HG03097 (cell line): ENCODE data around the gene SSH2.
A peak's percentile ranks its signal among the peaks of the same experiment; 100 is the strongest.

ENCODE experiments used
- ATAC-seq: cut with Tn5 transposase; IDR thresholded peaks from one replicate; pipeline ENCODE4 v1.9.1; 2021; ENCODE audit not compliant: unreplicated experiment, low FRiP score

SSH2 gene

DNA sequence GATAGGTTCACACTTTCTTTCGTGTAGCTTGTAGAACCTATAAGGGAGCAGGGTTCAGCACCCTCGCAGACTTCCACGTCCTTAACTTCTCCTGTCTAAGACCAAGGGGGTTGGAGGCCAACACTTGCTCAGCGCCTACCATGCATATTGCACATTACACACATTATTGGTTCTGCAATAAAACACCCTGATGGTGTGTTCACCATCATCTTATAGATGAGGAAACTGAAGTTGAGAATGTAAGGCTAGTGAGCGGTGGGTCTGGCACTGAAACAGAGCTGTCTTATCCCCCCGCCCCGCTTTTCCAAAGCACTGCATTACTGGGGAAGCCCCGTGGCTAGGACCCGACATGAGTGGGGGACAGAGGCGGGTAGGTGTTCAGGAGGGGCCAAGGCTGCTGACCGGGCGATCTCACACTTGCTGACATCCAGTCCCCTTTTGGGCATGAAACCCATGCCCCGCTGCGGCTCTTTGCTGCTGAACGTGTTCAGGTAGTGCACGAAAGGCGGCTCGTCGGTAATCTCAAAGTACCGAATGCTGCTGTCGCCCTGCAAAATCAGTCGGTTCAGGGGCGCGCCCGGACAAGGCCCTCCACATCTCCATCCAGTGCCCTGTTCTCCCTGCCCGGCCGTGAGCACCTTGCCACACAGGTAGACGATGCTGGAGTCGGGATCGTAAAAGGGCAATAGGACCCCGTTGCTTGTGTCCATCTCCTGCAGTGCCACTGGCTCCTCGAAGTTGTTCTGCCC is 313.6 kb downstream of the SSH2 start:
- ATAC-seq, result no peak

DNA sequence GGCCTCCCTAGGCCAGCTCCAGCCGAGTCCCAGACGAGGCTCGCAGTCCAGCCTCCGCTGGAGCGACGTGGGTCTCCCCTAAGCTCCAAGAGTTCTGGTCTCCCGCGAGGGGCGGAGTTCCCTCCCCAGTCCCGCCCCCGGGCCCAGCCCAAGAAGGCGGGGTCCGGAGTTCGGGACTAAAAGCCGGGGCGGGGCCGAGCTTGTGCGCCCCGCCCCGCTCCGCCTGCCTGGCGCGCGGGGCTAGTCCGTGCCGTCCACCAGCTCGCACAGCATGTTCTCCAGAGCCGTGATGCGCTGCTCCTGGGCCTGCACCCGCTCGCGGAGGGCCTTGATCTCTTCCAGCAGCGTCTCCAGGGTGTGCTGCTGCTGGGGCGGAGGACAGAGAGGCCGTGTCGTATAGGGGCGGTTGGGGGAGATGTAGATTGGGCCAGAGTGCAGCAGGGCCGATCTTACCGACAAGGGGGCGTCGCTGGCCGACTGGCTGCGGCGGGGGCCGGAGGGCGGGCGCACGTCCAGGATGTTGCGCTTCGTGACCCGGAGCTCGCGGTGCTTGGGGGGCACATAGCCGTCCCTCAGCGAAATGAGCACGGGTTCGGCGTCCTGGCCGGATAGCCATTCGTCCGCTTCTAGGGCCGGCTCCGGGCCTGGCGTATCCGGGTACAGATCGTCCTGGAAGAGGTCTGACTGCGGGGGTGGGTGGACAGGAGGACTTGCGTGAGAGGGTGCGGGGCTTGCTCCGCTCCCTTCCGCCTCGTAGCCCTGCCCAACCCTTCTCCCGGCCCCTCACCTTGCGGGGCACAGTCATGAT is 314.3 kb downstream of the SSH2 start:
- peak; percentile 49 for ATAC-seq

DNA sequence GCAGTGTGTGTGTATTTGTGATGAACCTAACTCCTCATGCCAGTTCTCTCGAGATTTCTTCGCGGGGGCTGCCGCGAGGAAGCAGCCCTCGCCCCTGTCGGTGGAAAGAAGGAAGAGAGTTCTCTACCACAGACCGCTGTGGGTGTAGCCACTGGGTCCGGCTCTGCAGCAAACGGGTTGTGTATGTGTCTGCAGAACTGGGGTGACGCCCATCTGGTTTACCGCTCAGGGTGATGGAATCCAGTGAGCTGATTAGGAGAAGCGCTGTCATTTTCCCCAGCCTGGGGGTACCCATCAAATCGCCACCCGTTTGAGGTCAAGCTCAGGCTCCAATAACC is 315.0 kb downstream of the SSH2 start:
- no peak for ATAC-seq

DNA sequence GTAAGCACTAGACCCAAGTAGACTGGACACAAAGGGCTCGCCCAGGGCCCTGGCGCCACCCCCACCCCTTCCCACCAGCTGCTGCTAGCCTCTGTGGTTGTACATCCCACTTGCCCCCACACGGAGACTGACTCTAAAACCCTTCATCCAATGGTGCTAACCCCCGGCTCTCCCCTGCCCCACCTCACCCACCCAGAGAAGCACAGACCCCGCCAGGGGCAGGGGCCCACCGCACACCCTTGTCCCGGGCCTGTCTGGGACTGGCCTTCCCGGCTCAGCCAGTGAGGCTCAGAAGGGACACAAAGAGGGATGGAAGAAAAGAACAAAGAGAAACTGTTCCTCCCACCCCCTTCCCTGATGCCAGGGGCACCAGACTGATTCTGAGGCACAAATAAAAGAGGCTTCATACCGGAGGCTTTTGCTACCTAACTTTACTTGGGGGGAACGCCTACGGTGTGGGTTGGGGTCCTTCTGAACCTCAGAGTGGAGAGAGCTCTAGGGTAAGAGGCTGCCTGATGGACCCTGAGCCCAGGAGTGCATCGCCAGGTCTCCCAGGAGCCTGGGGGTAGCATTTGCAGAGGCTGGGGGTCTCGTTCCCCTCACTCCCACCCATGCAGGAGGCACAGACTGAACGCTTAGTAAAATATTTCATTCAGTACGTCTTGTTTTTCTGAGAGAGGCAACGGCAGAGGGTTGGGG is 315.5 kb downstream of the SSH2 start:
- ATAC-seq, result no peak

DNA sequence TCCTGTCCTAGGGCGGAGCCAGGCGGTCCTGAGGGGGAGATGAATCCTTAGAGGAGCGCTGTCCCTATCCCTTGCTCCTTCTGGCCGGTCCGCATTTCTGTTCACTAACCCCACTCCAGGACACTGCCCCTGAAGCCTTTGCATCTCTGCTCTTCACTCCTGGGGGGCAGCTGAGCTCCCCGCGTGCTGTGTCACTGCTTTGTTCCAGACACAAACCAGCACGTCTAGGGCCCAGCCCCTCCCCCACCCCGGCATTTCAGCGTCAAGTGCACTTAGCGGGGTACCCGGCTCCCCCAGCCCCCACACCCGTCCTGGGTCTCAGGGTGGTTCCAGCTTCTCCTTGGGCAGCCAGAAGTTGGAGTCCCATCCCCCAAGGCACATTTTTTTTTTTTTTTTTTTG is 316.2 kb downstream of the SSH2 start:
- peak; percentile 4 for ATAC-seq

DNA sequence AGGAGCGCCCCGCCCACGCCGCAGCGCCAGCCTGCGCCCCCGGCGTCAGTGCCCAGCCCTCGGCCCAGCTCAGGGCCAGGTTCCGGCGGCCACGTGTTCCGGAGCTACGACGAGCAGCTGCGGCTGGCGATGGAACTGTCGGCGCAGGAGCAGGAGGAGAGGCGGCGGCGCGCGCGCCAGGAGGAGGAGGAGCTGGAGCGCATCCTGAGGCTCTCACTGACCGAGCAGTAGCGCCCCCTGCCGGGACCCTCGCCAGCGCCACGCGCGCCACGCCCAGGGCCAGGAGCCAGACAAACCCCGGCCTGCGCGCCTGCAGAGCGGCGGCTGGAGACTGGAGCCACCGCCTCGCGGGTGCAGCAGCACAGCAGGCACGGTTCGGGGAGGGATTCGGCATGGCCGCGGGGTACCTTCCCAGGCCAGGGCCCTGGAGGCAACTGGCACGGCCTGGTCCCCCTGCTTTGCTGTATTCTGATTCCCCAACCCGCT is 316.6 kb downstream of the SSH2 start:
- ATAC-seq, result peak; percentile 36

DNA sequence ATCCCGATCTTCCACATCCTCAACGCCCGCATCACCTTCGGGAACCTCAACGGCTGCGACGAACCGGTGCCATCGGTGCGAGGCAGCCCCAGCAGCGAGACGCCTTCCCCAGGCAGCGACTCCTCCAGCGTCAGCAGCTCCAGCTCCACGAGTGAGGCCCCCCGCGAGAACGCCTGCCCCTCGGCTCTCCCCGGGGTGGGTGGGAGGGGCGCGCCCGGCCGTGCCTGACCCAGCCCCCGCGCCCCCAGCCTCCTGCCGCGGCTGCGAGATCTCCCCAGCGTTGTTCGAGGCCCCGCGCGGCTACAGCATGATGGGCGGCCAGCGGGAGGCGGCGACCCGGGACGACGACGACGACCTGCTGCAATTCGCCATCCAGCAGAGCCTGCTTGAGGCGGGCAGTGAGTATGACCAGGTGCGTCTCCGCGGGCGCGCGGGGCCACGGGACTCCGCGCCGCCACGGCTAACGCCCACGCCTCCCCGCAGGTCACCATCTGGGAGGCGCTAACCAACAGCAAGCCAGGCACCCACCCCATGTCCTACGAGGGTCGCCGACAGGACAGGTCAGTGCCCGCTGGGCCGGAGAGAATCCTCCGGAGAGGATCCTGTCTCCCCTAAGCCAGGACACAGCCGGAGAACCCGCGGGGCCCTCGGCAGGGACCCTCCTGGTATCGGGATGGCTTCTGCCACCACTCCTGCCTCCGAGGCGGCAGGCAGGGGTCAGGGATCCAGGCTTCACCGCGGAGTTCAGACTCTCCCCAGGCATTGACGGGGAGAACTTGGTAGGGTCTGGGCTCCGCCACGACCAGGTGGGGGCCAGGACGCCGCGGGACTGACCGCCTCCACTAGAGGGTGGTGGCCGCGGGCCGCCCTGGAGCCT is 317.4 kb downstream of the SSH2 start:
- ATAC-seq, result no peak

DNA sequence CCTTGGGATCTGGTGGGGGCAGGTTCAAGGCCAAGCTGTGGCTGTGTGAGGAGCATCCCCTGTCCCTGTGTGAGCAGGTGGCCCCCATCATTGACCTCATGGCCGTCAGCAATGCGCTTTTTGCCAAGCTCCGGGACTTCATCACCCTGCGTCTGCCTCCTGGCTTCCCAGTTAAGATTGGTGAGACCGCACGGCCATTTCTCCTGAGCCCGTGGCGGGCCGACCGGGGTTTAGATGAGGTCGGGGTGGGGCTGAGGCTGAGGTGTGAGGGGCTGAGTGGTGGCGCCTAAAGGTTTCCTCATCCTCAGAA is 318.0 kb downstream of the SSH2 start:
- ATAC-seq, result no peak

DNA sequence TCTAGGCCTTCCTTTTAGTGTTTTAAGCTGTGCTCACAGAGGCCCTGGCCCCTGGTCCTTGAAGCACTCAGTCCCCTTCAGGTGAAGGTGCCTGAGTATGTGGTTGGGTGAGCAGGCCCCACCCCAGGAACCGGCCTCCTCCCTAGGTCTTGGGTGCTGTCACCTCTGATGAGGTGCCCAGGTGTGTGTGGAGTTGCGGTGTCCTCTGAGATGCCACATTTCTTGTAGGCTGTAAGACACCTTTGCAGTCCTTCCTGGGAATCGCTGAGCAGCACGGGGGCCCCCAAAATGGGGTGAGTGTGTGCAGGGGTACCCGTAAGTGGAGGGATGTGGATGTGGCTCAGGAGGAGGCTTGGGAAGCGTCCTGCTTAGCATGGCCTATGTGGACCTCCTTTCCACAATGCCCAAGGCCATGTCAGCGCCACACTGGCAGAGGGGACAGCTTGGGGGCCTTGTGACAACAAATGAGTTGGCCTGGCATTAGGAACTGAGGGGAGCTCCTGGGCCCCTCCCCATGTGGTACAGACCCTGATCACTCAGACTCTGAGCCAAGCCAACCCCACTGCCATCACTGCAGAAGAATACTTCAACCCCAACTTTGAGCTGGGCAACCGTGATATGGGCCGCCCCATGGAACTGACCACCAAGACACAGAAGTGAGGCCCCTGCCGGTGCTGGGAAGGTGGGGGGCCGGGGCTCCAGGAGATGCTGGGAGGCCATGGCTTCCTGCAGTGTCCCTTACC is 318.5 kb downstream of the SSH2 start:
- ATAC-seq, result no peak

DNA sequence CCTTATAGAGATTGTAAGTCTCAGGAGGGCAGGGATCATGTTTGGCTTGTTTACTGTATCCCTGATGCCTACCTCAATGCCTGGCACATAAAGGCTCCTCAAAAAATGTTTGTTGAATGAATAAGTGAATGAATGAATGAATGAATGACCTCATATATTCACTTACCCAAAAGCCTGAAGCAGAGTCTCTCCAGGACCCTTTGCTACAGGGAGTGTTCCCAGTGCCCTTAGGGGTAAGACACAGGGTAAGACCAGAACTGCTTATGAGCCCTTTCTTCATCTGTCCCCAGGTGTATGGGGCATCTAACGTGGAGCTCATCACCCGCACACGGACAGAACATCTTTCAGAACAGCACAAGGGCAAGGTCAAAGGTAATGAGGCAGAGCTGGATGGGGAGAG is 319.6 kb downstream of the SSH2 start:
- ATAC-seq, result no peak

DNA sequence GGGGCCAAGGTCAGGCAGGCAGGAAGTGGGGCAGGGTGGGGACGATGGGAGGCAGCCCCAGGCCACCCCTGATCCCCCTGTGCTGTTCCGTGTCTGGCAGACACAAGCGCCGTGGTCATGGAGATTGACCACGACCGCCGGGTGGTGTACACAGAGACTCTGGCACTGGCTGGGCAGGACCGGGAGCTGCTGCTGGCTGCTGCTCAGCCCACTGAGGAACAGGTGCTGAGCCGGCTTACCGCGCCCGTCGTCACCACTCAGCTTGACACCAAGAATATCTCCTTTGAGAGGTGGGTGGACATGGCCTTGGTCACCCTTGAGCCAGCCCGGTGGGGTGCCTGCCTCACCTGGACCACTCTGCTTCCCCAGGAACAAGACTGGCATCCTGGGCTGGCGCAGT is 321.0 kb downstream of the SSH2 start:
- no peak for ATAC-seq

DNA sequence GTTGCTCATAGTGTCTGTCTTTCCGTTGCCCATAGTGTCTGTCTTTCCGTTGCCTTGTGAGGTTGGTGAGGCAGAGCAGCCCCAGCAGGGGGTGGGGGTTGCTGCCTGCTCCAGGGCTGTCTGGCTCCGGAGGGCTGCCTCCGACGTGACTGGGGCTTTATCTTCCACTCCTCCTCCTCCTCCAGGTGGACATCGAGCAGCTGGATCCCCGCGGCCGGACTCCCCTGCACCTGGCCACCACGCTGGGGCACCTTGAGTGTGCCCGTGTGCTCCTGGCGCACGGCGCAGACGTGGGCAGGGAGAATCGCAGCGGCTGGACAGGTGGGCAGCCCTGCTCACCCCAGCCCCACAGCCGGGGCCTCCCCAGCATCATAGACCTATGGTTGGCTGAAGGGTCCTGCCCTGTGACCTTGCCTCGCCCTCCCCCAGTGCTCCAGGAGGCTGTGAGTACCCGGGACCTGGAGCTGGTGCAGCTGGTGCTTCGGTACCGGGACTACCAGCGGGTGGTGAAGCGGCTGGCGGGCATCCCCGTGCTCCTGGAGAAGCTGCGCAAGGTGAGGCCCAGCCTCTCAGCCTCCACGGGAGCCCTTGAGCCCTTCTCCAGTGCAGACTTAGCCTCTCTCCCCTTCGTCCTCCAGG is 322.4 kb downstream of the SSH2 start:
- ATAC-seq, result no peak

DNA sequence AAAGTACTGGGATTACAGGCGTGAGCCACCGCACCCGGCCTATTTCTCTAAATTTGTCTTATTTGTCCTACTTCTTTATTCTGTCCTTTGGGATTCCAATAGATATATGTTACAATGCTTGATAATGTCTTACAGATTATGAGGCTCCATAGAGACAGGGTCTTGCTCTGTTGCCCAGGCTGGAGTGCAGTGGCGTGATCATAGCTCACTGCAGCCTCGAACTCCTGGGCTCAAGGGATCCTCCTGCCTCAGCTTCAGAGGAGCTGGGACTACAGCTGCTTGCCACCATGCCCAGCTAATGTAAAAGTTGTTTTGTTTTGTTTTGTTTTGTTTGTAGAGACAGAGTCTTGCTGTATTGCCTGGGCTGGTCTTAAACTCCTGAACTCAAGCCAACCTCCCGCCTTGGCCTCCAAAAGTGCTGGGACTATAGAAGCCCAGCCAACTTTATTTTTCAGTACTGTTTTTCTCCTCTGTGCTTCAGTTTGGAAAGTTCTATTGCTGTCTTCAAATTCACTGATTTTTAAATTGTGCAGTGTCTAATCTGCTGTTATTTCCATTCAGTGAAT is 326.8 kb downstream of the SSH2 start:
- ATAC-seq, result no peak

DNA sequence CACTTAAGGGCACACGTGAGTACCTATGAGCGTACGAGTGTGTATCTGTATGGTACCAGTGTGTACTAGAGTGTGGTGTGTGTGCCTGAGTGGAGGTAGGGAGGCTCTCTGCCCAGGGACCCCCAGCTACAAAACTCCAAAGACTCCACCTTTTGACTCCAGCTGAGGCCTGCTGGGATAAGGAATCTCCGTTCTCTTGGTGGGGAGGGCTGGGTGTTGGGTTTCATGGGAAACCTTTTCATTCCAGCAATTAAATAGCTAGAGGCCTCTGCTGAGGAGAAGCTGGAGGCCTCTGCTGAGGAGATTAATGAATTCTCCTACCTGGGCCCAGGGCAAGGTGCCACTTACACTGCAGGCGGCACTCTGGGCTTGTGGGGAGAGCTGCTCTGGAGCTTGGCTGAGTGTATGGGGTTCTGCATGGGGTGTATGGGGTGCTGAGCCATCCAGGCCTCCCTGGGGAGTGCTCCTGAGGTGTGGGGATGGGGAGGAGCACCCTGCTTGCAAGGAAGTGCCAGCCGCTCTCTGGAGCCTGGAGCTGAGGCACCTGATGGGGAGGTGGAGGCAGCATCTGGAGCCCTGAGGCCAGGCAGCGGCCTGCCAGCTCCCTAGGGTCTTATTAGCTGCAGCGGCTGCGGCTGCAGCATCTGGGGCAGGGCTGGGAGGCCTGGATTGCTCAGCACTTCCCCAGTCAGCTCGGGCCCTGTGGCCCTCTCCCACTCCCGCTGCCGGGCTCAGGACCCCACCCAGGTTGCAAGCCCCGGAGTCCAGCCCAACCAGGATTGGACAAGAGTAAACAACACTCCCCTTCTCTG is 332.5 kb downstream of the SSH2 start:
- ATAC-seq, result no peak

DNA sequence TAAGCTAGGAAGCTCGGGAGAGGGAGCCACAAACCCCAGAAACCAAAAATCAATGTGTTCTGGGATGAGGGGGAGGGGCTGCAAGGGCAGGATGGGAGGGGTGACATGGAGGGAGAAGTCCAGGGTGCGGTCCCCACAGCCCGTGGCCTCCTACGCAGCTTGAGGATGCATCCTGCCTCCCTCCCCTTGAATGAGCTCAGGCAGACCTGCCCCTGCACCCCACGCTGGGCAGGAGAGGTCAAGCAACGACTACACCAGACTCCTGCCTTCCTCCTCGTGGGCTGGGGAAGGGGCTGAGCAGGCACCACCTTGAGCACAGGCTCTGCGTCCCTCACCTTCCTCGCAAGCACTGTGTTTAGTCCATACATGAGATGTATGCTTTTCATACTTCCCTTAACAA is 333.2 kb downstream of the SSH2 start:
- no peak for ATAC-seq

DNA sequence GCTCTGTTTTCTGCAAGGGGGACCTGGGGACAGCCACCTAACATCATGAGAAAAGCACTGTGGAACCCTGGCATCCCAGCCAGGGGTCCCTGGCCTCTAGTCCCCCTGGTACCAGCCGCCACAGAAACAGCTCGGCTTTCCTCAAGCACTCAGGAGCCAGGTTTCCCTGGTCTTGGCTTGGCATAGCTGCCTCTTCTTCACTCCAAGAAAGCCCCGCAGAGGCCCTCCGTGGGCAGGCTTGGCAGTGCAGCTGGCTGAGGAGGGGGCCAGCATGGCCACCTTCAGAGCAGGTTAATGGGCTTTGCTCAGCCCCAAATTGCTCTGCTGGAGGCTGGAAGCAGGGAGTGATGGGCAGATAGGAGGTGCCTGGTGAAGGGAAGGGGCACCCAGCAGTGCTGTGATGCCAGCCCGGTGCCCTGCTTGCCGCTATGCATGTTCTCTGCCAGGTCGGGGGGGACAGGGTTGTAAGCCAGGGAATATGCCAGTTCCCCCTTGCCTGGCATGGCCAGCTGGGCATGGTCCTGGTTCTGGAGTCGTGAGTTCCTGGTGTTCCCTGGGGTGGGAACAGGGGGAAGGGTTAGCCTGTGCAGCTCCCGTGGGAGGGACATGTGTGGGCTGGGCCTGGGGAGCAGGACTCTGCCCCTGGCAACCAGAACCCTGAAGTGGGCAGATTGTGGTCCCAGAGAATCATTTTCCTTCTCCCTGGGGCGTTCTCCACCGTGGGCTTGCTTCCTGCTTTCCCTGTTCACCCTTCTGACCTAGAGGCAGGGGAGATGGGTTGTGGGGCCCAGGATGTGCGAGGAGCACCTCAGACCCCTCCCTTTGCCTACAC is 333.9 kb downstream of the SSH2 start:
- no peak for ATAC-seq

DNA sequence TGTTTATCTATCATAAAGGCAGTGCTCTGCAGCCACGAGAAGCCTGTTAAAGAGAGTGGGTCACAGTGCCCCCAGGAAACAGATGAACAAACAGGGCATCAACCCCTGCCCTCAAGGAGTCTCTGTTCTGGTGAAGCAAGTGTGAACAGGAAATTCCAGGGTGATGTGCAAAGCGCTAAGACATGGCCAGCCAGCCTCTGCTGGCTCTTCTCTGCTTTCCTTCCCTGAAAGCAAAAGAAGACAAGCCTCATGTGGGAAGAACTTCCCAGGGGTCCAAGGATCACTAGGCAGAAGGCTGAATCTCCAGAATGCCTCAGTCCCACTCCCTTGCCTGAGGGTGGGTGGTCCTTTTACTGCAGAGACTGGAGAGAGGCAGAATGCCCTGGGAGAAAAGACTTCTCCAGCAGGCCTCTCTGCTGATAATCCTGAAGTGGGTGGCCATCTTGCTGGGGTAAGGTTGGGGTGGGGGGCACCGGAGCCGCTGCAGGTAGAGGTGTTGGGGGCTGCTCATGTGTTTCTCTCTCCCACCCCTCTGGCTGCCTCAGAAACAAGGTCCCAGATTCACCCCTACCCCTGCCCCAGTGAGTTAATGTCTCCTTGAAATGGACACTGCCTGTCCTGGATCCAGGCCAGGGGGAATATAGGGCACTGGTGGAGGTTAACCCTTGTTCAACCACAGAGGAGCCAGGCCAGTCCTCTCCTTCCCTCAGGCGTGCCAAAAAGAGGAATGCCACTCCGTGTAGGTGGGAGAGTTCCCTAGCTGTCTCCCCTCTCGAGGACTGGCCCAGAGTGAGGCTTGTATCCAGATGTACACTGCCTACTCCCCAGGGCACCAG is 334.7 kb downstream of the SSH2 start:
- no peak for ATAC-seq
